DOHH2 (cell line): ENCODE data around the gene RNLS.

Source experiments
- H3F3A ChIP-seq: fragments of 200-600 bp; sonication (generic), shearing (Covaris generic); 2 replicates; pipeline ENCODE4 v1.6.0; 2016; ENCODE audit warnings: antibody characterized with exemption, mild to moderate bottlenecking; ENCODE audit not compliant: control insufficient read depth, insufficient read depth
- H3K27ac ChIP-seq: fragments of 200-600 bp; sonication (generic); 2 replicates; pipeline ENCODE4 v1.5.1; 2014; ENCODE audit warnings: low read depth, mild to moderate bottlenecking, low read length, moderate library complexity
- H3K27me3 ChIP-seq: fragments of 200-600 bp; sonication (generic); 2 replicates; pipeline ENCODE4 v1.6.1; 2014; ENCODE audit warnings: mild to moderate bottlenecking, low read length, mixed read lengths; ENCODE audit not compliant: control insufficient read depth
- H3K36me3 ChIP-seq: fragments of 200-600 bp; sonication (generic); 2 replicates; pipeline ENCODE4 v1.6.1; 2014; ENCODE audit warnings: mild to moderate bottlenecking, low read length, moderate library complexity, mixed read lengths; ENCODE audit not compliant: control insufficient read depth
- H3K4me1 ChIP-seq: fragments of 200-600 bp; sonication (generic); 2 replicates; pipeline ENCODE4 v1.6.1; 2014; ENCODE audit warnings: mild to moderate bottlenecking, low read length, mixed read lengths; ENCODE audit not compliant: control insufficient read depth
- H3K4me2 ChIP-seq: fragments of 200-600 bp; sonication (generic); 2 replicates; pipeline ENCODE4 v1.6.0; 2014; ENCODE audit warnings: mild to moderate bottlenecking, low read length, moderate library complexity
- H3K4me3 ChIP-seq: fragments of 200-600 bp; sonication (generic); 2 replicates; pipeline ENCODE4 v1.5.1; 2014; ENCODE audit warnings: mild to moderate bottlenecking, low read length, mixed read lengths
- H3K79me2 ChIP-seq: fragments of 200-600 bp; sonication (generic); 2 replicates; pipeline ENCODE4 v1.6.1; 2014; ENCODE audit warnings: mild to moderate bottlenecking, low read length, mixed read lengths; ENCODE audit not compliant: control insufficient read depth
- H3K9me2 ChIP-seq: fragments of 200-600 bp; sonication (generic); replicated peaks from 2 replicates; pipeline ENCODE4 v1.6.1; 2014; ENCODE audit warnings: mild to moderate bottlenecking, low read length, mixed read lengths; ENCODE audit not compliant: control insufficient read depth
- H3K9me3 ChIP-seq: fragments of 200-600 bp; sonication (generic); 2 replicates; pipeline ENCODE4 v1.6.1; 2014; ENCODE audit warnings: antibody characterized with exemption, low read length, mixed read lengths; ENCODE audit not compliant: control insufficient read depth, insufficient read depth
- H4K20me1 ChIP-seq: fragments of 200-600 bp; sonication (generic); 2 replicates; pipeline ENCODE4 v1.6.0; 2014; ENCODE audit warnings: low read depth, mild to moderate bottlenecking, antibody characterized with exemption, low read length, moderate library complexity; ENCODE audit not compliant: control insufficient read depth, insufficient read depth
- EZH2phosphoT487 ChIP-seq: fragments of 200-600 bp; sonication (generic); IDR thresholded peaks from 2 replicates; pipeline ENCODE4 v1.6.1; 2017; ENCODE audit warnings: borderline replicate concordance, mild to moderate bottlenecking, antibody characterized with exemption, low read length, moderate library complexity, mixed read lengths
- TF ChIP-seq, protein P1 (sequence below): fragments of 200-600 bp; sonication (generic); IDR thresholded peaks from one replicate; pipeline ENCODE4 v1.5.1; 2014; ENCODE audit warnings: antibody characterized with exemption, mild to moderate bottlenecking, low read depth, low read length; ENCODE audit not compliant: poor library complexity, severe bottlenecking

The RNLS gene

DNA sequence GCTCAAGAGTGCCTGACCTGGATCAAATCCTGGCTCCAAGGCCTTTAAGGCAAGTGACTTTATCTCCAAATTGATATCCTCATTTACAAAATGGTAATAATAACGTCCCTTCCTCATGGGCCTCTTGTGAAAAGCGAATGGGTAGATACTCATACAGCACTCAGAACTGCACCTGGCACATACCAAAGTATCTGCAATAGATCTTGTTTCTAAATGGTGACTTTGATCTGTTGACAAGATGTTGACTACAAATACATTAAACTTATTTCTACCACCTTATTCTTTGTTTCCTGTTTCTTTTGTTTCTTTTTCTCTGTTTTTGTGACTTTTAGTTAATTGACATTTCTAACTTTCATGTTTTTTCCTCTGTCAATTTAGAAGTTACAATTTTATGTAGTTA is 53.0 kb downstream of the RNLS start:
- Histone ChIP-seq H3K4me2 (no peak overlapping the region), H3K36me3 (no peaks in the 10 kb centered on the region), H3K27ac (no peak overlapping the region), H3K9me3 (no peaks in the 10 kb centered on the region), H3K27me3 (no peaks in the 10 kb centered on the region), H3K4me1 (no peaks in the 10 kb centered on the region), H3K9me2 (no peaks in the 10 kb centered on the region), H4K20me1 (no peaks in the 10 kb centered on the region), H3K4me3 (no peak overlapping the region), H3F3A (no peaks in the 10 kb centered on the region), H3K79me2 (no peaks in the 10 kb centered on the region)
- TF ChIP-seq, protein P1, sequence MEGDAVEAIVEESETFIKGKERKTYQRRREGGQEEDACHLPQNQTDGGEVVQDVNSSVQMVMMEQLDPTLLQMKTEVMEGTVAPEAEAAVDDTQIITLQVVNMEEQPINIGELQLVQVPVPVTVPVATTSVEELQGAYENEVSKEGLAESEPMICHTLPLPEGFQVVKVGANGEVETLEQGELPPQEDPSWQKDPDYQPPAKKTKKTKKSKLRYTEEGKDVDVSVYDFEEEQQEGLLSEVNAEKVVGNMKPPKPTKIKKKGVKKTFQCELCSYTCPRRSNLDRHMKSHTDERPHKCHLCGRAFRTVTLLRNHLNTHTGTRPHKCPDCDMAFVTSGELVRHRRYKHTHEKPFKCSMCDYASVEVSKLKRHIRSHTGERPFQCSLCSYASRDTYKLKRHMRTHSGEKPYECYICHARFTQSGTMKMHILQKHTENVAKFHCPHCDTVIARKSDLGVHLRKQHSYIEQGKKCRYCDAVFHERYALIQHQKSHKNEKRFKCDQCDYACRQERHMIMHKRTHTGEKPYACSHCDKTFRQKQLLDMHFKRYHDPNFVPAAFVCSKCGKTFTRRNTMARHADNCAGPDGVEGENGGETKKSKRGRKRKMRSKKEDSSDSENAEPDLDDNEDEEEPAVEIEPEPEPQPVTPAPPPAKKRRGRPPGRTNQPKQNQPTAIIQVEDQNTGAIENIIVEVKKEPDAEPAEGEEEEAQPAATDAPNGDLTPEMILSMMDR = no peak
- TF ChIP-seq EZH2phosphoT487 = no peak

DNA sequence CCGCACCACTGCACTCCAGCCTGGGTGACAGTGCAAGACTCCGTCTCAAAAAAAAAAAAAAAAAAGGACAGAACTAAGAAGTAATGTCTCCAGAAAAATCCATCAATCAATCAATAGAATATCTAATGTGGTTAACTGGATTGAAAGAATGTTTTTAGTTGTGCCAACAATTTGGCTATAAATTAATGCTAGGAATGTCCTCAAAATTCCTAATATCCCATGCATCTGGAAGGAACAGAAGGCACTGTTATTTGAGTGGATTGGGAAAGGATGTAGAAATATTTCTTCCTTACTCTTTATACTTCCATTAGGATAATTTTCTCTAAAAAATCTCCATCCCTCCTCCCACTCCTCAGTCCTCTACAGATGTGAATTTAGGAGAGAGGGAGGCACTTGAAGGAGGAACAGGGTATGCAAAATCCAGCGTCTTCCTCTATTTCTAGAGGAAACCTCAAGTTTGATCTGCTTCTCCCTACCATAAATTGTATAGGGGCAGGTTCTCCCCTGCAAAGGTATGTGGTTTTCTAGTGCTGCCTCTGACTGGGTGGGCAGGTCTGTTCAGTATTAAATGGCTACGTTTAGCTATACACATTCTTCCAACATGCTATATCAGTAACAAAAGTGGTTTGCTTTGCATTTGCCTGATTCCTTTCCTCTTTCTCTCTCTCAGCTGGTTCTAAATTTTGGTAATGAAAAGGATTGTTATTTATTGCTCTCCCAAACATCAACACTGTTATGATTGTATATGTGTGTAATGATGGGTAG is 54.1 kb downstream of the RNLS start:
- no peaks in the 10 kb centered on the region for H3K36me3 ChIP-seq
- H3K9me3 ChIP-seq = no peaks in the 10 kb centered on the region

DNA sequence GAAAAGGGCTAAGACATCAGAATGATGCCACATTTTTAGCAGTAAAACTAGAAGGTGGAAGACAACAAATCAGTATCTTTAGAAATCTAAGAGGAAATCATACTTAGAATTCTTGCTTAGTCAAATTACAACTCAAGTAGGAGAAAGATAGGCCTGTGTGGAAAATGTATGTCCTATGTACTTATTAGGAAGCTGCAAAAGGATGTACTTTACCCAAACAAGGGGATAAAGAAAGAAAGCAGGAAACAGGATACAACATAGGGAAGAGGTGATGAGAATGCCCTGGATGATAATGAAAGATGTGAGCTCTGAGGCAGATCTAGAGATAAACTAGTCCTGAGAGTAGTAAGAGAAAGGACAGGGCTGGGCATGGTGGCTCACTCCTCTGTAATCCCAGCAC is 54.9 kb downstream of the RNLS start:
- Histone ChIP-seq H3K4me3 (no peak overlapping the region), H3K4me1 (no peaks in the 10 kb centered on the region), H3K36me3 (no peaks in the 10 kb centered on the region), H3K27me3 (no peaks in the 10 kb centered on the region), H3K9me3 (no peaks in the 10 kb centered on the region), H3K9me2 (no peaks in the 10 kb centered on the region), H3K4me2 (no peak overlapping the region), H3F3A (no peaks in the 10 kb centered on the region), H4K20me1 (no peaks in the 10 kb centered on the region), H3K79me2 (no peaks in the 10 kb centered on the region), H3K27ac (no peak overlapping the region)
- TF ChIP-seq, protein P1 = no peak
- TF ChIP-seq EZH2phosphoT487 = no peak

More for the DNA sequence above, 54.1 kb downstream of the RNLS start:
- Histone ChIP-seq H3K27ac (no peak overlapping the region), H3K4me2 (no peak overlapping the region), H3F3A (no peaks in the 10 kb centered on the region), H3K4me1 (no peaks in the 10 kb centered on the region), H3K27me3 (no peaks in the 10 kb centered on the region), H3K4me3 (no peak overlapping the region), H3K79me2 (no peaks in the 10 kb centered on the region), H4K20me1 (no peaks in the 10 kb centered on the region), H3K9me2 (no peaks in the 10 kb centered on the region)
- TF ChIP-seq, protein P1 = no peak
- TF ChIP-seq EZH2phosphoT487 = no peak
